ENCODE results near the gene SPDYE6. TPM values are rescaled to one million over a fixed set of nuclear protein-coding genes. Genes with fewer than 3 reads are reported as not detected.

Gene SPDYE6
- polyA plus RNA-seq, 1 donor from 2014 or later, result not detected

GRCh38 chr7:102393467-102393866 is 37.2 kb upstream of the SPDYE6 start:
- no peak overlapping the region for H3K9ac ChIP-seq (ENCODE audit: low read length)
- no peak overlapping the region for H3K27ac ChIP-seq (ENCODE audit: low read length)
- no peak overlapping the region for H3K4me3 ChIP-seq (ENCODE audit: low read length)
- peaks cover 3% of the 10 kb centered on the region for H3F3A ChIP-seq (ENCODE audit: insufficient read depth, low read length, poor library complexity, severe bottlenecking)
- no peaks in the 10 kb centered on the region for H3K36me3 ChIP-seq (ENCODE audit: insufficient read depth, low read length)
- H3K27me3 ChIP-seq (ENCODE audit: insufficient read depth, low read depth, low read length), result no peaks in the 10 kb centered on the region
- no peaks in the 10 kb centered on the region for H3K9me2 ChIP-seq (ENCODE audit: insufficient read depth, low read length)
- no peak overlapping the region for H2AFZ ChIP-seq (ENCODE audit: low read depth, low read length)
- peaks cover 6% of the 10 kb centered on the region for H3K79me2 ChIP-seq (replicated peaks; ENCODE audit: insufficient read depth, low read length)
- no peaks in the 10 kb centered on the region for H4K20me1 ChIP-seq (ENCODE audit: insufficient read depth)
- no peaks in the 10 kb centered on the region for H3K9me3 ChIP-seq (ENCODE audit: low read length)
- TF ChIP-seq EZH2 (IDR thresholded peaks at IDR 0.05; ENCODE audit: borderline replicate concordance, insufficient read depth, low read length, poor library complexity, severe bottlenecking), result no peak
- no peak for TF ChIP-seq CTCF (IDR thresholded peaks at IDR 0.05; ENCODE audit: poor library complexity, severe bottlenecking)
- TF ChIP-seq MXI1 (conservative IDR thresholded peaks at IDR 0.05; ENCODE audit: poor library complexity, severe bottlenecking), result no peak
- no peak for TF ChIP-seq EP300 (conservative IDR thresholded peaks at IDR 0.05; ENCODE audit: poor library complexity, severe bottlenecking)
- TF ChIP-seq RAD21 (conservative IDR thresholded peaks at IDR 0.05), result no peak
- no peak for TF ChIP-seq REST (IDR thresholded peaks at IDR 0.05; ENCODE audit: borderline replicate concordance)
- no peak for TF ChIP-seq TAF1 (IDR thresholded peaks at IDR 0.05; ENCODE audit: low read depth)
- TF ChIP-seq SMC3 (conservative IDR thresholded peaks at IDR 0.05; ENCODE audit: poor library complexity), result no peak
- no peak for TF ChIP-seq POLR2AphosphoS5 (IDR thresholded peaks at IDR 0.05)
- H3K4me2 ChIP-seq (ENCODE audit: low read length), result no peak overlapping the region

- TF ChIP-seq POLR2AphosphoS5 (IDR thresholded peaks at IDR 0.05), result no peak
- TF ChIP-seq RAD21 (conservative IDR thresholded peaks at IDR 0.05), result no peak
- no peak for TF ChIP-seq REST (IDR thresholded peaks at IDR 0.05; ENCODE audit: borderline replicate concordance)
- no peak for TF ChIP-seq TAF1 (IDR thresholded peaks at IDR 0.05; ENCODE audit: low read depth)
- TF ChIP-seq SMC3 (conservative IDR thresholded peaks at IDR 0.05; ENCODE audit: poor library complexity), result no peak
- TF ChIP-seq EZH2 (IDR thresholded peaks at IDR 0.05; ENCODE audit: borderline replicate concordance, insufficient read depth, low read length, poor library complexity, severe bottlenecking), result no peak
- no peak for TF ChIP-seq EP300 (conservative IDR thresholded peaks at IDR 0.05; ENCODE audit: poor library complexity, severe bottlenecking)
- no peak for TF ChIP-seq MXI1 (conservative IDR thresholded peaks at IDR 0.05; ENCODE audit: poor library complexity, severe bottlenecking)
- TF ChIP-seq CTCF (IDR thresholded peaks at IDR 0.05; ENCODE audit: poor library complexity, severe bottlenecking), result no peak
- no peaks in the 10 kb centered on the region for H4K20me1 ChIP-seq (ENCODE audit: insufficient read depth)
- H2AFZ ChIP-seq (ENCODE audit: low read depth, low read length), result no peak overlapping the region
- no peak overlapping the region for H3K9ac ChIP-seq (ENCODE audit: low read length)
- H3K79me2 ChIP-seq (replicated peaks; ENCODE audit: insufficient read depth, low read length), result peaks cover 4% of the 10 kb centered on the region
- H3K27me3 ChIP-seq (ENCODE audit: insufficient read depth, low read depth, low read length), result no peaks in the 10 kb centered on the region
- no peaks in the 10 kb centered on the region for H3K36me3 ChIP-seq (ENCODE audit: insufficient read depth, low read length)
- H3K27ac ChIP-seq (ENCODE audit: low read length), result no peak overlapping the region
- H3K4me2 ChIP-seq (ENCODE audit: low read length), result no peak overlapping the region
- no peak overlapping the region for H3K4me3 ChIP-seq (ENCODE audit: low read length)
- H3K9me2 ChIP-seq (ENCODE audit: insufficient read depth, low read length), result no peaks in the 10 kb centered on the region
- H3K9me3 ChIP-seq (ENCODE audit: low read length), result no peaks in the 10 kb centered on the region
- peaks cover 3% of the 10 kb centered on the region for H3F3A ChIP-seq (ENCODE audit: insufficient read depth, low read length, poor library complexity, severe bottlenecking)
Observed at GRCh38 chr7:102392330-102392729, 36.1 kb upstream of the SPDYE6 start.

Data from neural cell (in vitro differentiated cells).